CD4-positive, alpha-beta T cell treated with Interleukin-6 at 100 ng/mL for 8 hours (primary cell): ENCODE data around the gene TNFAIP8.

Experiments
- DNase-seq: peaks from one replicate; pipeline ENCODE4 v3.0.0-alpha.2; 2020; ENCODE audit warnings: mixed read lengths, low spot score

TNFAIP8 gene

GRCh38 chr5:119328753-119329602 is 26.8 kb upstream of the TNFAIP8 start:
- peak; percentile 61 for DNase-seq

- no peak for DNase-seq
These were observed 26.2 kb upstream of the TNFAIP8 start for GRCh38 chr5:119329666-119330065.

- DNase-seq = peak; percentile 56
These were observed 25.2 kb upstream of the TNFAIP8 start for GRCh38 chr5:119330367-119331183.

GRCh38 chr5:119331566-119332095 is 24.2 kb upstream of the TNFAIP8 start:
- no peak for DNase-seq

GRCh38 chr5:119332208-119332607 is 23.6 kb upstream of the TNFAIP8 start:
- DNase-seq = no peak

GRCh38 chr5:119332978-119333401 is 22.8 kb upstream of the TNFAIP8 start:
- DNase-seq = no peak

GRCh38 chr5:119333421-119333851 is 22.4 kb upstream of the TNFAIP8 start:
- no peak for DNase-seq

- DNase-seq = no peak
These were observed 20.6 kb upstream of the TNFAIP8 start for GRCh38 chr5:119335261-119335677.

GRCh38 chr5:119336262-119336661 is 19.6 kb upstream of the TNFAIP8 start:
- DNase-seq = no peak

- no peak for DNase-seq
These were observed 18.8 kb upstream of the TNFAIP8 start for GRCh38 chr5:119336845-119337580.

GRCh38 chr5:119338326-119338946 is 17.4 kb upstream of the TNFAIP8 start:
- DNase-seq = no peak

GRCh38 chr5:119339344-119339743 is 16.5 kb upstream of the TNFAIP8 start:
- DNase-seq = no peak

GRCh38 chr5:119339965-119340364 is 15.9 kb upstream of the TNFAIP8 start:
- no peak for DNase-seq

- DNase-seq = peak; percentile 71
These were observed 15.1 kb upstream of the TNFAIP8 start for GRCh38 chr5:119340597-119341218.

GRCh38 chr5:119341452-119342349 is 14.1 kb upstream of the TNFAIP8 start:
- DNase-seq = no peak

- no peak for DNase-seq
These were observed 13.4 kb upstream of the TNFAIP8 start for GRCh38 chr5:119342406-119342805.

GRCh38 chr5:119343052-119343451 is 12.8 kb upstream of the TNFAIP8 start:
- no peak for DNase-seq

- peak; percentile 54 for DNase-seq
These were observed 12.1 kb upstream of the TNFAIP8 start for GRCh38 chr5:119343766-119344165.

- no peak for DNase-seq
These were observed 11.6 kb upstream of the TNFAIP8 start for GRCh38 chr5:119344231-119344630.

GRCh38 chr5:119345861-119346260 is 10.0 kb upstream of the TNFAIP8 start:
- no peak for DNase-seq
